SKM-1 (cell line): Measurements from ENCODE around the gene NDE1.
A peak's percentile ranks its signal among the peaks of the same experiment; 100 is the strongest.
"Not testable (repeated sequence)": the region's sequence is repeated elsewhere in the genome, so short reads cannot be mapped to it uniquely, and the experiment has no call there.

Experiments
- DNase-seq: peaks from one replicate; lab custom pipeline; 2025; ENCODE audit not compliant: unreplicated experiment; lab: John Stamatoyannopoulos, UW

NDE1 gene

DNA sequence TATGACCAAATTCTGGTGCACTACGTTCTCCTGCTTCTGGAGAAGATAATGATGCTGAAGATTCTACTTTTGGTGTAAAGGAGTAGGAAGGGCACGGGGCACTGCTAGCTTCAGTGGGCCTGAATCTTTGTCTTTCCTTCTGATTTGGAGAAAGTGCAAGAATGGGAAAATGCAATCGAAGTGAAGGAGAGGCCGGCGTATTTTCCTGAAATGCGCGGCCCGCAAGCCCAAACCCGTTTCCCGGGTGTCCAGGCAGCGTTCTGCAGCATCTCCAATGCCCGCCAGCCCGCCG is 372 bp upstream of the NDE1 start:
- DNase-seq: no peak

DNA sequence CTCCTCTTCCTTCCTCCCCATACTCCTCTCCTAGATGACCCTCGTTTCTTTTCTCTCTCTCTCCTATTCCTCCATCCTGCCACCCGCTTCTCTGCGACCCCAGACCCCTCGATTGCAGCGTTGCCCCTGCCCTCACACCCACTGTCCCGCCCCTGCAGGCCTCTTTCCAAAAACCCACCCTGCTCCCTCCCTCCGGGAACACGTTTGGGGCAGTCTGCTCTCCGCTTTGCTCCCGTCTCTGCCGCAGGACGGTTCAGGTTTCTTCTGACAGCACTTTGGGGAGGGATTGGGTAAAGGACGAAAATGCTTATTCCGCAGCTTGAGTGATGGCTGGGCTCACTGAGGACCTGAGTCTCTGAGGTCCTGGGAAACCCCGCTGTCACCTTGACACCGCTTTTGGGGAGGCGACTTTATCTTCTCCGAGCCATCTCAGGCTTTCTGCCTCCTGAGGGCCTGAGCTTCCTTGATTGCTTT is 690 bp downstream of the NDE1 start:
- DNase-seq: no peak

DNA sequence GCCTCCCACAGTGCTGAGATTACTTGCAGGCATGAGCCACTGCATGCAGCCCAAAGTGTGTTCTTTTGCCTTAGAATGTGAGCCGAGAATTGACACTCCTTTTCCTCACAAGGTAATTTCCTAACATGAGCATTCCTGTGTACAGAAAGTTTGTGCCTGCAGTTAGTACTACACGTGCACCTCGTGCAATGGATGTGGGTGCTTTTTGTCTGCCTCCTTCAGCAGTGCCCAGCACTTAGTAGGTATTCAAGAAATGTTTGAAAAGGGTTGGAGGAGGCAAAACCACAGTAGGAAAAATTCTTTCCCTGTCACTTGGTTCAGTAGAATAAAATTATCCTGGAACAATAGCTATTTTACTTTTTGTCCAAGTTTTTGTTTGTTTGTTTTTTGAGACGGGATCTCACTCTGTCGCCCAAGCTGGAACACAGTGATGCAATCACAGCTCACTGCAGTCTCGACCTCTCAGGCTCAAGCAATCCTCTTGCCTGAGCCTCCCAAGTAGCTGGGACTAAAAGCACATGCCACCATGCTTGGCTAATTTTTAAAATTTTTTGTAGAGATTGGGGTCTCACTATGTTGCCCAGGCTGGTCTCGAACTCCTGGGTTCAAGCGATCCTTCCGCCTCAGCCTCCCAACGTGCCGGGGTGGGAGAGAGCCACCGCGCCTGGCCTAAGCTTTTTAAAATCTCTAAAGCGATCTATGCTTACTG is 2.4 kb downstream of the NDE1 start:
- DNase-seq: no peak

DNA sequence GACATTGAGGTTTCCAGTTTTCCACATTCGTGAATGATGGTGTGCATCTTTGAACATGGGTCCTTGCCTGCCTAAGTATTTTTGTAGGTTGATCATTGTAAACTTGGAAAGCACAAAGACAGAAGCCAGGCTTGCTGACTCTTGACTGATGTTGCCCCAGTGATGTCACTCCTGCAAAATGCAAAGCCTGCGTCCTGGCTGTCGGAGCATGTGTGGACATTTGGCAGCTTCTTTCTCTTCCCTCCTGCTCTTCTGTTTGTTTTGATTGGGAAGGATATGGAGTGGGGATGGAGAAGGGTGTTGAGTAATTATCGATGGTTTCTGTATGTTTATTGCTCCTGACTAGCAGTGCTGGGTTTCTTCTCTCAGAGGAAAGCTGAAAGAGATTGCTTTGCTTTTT is 3.2 kb downstream of the NDE1 start:
- no peak for DNase-seq

DNA sequence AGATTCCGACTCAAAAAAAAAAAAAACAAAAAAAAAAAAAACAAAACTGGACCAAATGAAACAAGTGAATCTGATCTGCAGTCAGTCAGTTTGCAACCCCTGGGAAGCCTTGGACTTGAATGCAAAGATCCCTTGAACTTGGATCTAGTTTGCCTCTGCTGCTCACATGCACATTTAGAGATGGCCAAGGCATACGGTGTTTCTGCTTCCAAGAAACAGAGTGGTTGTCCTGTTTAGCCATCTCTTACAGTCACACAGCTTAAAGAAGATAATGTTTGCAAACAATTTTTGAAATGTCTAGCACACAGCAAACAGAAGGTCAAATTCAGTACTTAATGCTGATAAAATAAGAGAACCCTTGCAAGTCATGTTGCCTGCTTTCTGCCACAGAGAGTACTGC is 4.5 kb downstream of the NDE1 start:
- DNase-seq: no peak

DNA sequence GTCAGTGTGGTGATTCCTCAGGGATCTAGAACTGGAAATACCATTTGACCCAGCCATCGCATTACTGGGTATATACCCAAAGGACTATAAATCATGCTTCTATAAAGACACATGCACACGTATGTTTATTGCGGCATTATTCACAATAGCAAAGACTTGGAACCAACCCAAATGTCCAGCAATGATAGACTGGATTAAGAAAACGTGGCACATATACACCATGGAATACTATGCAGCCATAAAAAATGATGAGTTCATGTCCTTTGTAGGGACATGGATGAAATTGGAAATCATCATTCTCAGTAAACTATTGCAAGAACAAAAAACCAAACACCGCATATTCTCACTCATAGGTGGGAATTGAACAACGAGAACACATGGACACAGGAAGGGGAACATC is 5.5 kb downstream of the NDE1 start:
- DNase-seq: not testable (repeated sequence)

DNA sequence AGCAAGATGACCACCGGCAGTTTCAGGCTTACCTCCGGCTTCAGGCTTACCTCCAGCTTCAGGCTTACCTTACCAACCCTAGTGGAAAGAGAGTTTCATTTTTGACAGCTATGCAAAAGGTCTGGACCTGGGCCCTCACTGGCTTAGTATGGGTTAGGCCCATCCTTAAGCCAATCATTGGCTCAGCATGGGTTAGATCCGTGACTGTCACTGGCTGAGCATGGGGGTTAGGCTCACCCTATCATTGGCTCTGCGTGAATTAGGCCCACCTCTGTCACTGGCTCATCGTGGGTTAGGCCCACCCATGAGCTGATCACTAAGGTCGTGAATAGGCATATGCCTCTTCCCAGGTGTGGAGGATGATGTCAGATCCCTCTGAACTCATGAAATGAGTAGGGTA is 8.1 kb downstream of the NDE1 start:
- no peak for DNase-seq

DNA sequence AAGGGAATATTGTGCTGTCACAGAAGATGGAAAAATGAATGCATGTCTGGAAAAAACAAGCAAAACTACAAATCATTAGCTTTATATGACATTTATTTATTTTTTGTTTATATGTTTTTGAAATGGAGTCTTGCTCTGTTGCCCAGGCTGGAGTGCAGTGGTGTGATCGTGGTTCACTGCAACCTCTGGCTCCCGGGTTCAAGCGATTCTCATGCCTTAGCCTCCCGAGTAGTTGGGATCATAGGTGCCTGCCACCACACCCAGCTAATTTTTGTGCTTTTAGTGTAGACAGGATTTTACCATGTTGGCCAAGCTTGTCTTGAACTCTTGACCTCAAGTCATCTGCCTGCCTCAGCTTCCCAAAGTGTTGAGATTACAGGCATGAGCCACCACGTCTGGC is 8.5 kb downstream of the NDE1 start:
- DNase-seq: no peak

DNA sequence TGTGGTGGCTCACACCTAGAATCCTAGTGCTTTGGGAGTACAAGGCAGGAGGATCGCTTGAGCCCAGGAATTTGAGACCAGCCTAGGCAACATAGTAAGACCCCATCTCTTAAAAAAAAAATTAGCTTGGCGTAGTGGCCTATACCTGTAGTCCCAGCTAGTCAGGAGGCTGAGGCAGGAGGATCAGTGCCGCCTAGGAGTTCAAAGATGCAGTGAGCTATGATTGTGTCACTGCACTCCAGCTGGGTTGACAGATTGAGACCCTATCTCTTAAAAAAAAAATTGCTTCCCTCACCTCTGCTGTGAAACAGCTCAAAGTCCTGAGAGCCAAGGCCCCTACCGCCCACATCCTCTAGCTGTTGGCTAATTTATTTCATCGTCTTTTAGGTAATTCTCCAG is 10.2 kb downstream of the NDE1 start:
- DNase-seq: no peak

DNA sequence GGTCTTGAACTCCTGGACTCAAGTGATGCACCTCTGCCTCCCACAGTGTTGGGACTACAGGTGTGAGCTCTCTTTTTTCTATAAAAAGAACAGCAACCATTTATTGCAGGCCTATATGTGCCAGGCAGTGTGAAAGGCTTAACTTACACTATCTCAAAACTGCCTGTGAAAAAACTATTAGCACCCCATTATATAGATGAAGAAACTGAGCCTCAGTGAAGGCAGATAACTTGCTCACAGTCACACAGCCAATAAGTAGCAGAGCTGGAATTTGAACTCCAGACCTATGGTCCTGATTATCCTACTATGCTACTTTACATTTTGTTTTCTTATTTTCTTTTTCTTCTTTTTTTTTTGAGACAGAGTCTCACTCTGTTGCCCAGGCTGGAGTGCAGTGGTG is 15.1 kb downstream of the NDE1 start:
- DNase-seq: no peak

DNA sequence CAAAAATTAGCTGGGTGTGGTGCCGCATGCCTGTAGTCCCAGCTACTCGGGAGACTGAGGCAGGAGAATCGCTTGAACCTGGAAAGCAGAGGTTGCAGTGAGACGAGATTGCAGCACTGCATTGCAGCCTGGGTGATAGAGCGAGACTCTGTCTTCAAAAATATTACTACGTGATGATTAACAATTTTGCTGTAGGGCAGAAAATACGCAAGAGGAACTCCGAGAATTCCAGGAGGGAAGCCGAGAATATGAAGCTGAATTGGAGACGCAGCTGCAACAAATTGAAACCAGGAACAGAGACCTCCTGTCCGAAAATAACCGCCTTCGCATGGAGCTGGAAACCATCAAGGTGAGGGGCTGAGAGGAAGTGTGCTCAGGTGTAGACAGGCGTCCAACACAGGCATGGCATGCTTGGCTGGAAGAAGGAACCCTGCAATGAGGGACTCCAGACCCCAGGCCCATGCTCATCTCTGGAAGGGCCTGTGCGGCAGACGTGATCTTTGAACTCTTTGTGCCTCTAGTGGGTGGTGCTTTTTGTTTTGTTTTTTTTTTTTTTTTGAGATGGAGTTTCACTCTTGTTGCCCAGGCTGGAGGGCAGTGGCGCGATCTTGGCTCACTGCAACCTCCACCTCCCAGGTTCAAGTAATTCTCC is 17.2 kb downstream of the NDE1 start:
- DNase-seq: no peak

DNA sequence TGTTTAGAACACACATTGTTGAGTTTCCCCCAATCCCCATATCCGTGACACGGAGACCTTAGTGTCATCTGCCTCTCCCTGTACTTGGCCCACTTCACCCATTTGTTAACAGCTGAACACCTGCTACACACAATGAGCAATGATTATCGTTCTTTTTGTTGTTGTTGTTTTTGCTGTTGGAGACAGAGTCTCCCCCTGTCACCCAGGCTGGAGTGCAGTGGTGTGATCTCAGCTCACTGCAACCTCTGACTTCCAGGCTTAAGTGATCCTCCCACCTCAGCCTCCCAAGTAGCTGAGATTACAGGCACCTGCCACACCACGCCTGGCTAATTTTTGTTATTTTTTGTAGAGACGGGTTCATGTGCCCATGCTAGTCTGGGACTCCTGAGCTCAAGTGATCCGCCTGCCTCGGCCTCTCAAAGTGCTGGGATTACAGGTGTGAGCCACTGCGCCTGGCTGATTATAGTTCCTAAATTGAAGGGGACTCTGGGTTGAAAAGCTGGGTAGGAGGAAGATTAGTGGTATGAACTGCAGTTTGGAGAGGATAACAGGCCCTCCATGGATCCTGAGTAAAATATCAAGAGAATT is 21.6 kb downstream of the NDE1 start:
- no peak for DNase-seq

DNA sequence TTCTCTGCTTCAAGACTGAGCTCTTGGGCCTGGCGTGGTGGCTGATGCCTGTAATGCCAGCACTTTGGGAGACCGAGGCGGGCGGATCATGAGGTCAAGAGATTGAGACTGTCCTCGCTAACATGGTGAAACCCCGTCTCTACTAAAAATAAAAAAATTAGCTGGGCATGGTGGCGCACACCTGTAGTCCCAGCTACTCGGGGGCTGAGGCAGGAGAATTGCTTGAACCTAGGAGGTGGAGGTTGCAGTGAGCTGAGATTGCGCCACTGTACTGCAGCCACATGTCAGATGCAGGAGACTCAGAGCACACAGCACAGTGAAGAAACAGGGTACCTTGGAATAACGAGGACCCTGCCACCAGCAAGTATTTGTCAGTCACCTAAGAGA is 22.1 kb downstream of the NDE1 start:
- DNase-seq: not testable (repeated sequence)

DNA sequence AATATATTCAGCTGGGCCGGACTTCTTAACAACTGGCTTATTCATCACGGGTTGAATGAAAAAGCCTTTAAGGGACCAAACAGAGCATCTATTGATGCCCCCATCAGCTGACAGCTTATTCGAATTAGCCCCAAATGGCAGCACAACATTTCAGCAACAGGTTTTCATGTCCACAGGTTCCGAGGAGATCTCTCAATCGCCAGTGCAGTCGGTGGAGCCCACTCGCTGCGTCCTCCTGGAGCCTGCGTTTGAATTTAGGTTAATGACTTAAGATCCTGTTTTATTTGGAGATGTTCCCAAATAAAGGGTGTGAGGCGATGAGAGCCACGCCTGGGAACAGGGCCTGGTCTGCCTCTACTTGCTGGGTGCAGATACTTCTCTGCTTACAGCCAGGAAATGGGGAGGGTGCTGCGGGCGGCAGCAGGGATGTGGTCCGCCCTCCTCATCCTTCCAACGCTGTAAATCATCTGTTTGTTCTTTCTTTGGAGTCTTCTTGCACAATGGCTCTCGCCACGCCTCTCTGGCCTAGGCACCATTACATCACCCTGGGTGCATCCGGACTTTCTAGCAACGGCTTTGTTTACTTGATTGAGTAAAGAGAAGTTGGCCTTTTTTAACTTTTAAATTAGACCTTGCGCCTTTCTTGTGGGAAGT is 22.6 kb downstream of the NDE1 start:
- peak; percentile 91 for DNase-seq

DNA sequence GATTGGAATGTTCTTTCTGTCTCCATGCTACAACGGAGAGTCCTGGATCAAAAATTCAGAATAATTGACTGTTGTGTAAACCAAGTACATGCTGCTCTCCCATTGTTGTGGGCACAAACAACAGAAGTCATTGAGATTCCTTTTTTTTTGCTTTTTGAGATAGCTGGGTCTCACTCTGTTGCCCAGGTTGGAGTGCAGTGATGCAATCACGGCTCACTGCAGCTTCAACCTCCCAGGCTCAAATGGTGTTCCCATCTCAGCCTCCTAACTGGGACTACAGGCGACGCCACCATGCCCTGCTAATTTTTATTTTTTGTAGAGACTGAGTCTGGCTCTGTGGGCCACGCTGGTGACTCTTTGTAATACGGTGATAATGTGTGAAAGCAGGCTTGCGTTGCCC is 24.5 kb downstream of the NDE1 start:
- DNase-seq: no peak

DNA sequence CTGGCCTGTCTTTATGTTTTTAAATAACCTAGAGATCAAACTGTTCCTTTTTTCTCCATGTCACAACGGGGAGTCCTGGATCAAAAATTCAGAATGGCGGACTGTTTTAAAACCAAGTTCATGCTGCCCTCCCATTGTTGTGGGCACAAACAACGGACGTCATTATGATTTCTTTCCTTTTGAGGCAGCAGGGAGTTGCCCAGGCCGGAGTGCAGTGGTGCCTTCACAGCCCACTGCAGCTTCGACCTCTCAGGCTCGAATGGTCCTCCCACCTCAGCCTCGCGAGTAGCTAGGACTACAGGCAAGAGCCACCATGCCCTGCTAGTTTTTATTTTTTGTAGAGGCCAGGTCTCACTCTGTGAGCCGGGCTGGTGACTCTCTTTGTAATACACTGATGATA is 26.5 kb downstream of the NDE1 start:
- DNase-seq: no peak

DNA sequence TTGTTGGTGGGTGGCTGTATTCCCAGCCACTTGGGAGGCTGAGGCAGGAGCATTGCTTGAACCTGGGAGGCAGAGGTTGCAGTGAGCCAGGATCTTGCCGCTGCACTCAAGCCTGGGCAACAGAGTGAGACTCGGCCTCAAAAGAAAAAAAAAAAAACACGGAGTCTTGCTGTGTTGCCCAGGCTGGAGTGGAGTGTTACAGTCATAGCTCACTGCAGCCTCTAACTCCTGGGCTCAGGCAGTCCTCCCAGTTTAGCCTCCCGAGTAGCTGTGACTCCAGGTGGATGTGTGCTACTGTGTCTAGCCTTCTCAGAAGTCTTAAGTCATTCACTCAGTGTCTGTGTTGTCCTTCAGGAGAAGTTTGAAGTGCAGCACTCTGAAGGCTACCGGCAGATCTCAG is 27.4 kb downstream of the NDE1 start:
- DNase-seq: no peak

DNA sequence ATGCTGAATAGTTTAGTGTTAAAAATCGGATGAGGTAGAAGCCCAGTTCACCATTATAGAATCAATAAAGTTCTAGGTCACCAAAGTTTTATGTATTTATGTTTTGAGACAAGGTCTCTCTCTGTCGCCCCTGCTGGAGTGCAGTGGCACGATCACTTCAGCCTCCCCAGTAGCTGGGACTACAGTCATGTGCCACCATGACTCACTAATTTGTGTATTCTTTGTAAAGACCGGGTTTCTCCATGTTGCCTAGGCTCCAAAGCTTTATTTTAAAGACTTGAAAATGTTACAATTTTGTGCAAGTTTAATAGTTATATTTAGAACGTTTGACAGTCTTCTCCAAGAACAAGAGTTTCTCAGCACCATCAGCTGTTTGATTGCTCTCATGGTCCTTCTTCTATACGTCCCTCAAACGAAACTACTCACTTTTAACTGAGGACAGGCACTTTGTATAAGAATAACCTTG is 32.1 kb downstream of the NDE1 start:
- DNase-seq: peak; percentile 3

DNA sequence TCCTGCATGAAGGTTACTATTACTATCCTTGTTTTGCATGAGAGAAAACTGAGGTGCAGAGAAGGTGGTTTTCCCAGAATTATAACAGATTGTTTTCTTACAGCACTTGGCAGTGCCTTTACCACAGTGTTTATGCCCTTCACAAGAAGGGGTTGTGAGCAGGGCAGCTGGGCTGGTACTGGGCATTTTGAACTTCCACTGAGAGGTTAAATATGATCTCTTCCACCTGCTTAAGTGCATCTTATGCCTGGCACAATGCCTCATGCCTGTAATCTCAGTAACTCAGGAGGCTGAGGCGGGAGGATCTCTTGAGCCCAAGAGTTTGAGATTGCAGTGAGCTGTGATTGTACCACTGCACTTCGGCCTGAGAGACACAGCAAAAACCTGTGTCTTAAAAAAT is 36.2 kb downstream of the NDE1 start:
- no peak for DNase-seq

DNA sequence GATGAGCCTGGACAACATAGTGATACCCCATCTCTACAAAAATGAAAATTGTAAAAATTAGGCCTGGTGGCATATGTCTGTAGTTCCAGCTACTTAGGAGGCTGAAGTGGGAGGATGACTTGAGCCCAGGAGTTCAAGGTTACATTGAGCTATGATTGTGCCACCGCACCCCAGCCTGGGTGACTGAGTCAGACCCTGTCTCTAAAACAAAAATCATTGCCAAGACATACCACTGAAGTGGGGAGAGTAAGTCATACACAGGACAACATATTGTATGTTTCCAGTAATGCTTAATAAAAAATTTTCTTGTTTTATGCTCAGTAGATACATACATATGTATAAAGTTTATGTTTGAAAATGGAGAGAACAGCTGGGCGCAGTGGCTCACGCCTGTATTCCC is 39.2 kb downstream of the NDE1 start:
- DNase-seq: no peak

DNA sequence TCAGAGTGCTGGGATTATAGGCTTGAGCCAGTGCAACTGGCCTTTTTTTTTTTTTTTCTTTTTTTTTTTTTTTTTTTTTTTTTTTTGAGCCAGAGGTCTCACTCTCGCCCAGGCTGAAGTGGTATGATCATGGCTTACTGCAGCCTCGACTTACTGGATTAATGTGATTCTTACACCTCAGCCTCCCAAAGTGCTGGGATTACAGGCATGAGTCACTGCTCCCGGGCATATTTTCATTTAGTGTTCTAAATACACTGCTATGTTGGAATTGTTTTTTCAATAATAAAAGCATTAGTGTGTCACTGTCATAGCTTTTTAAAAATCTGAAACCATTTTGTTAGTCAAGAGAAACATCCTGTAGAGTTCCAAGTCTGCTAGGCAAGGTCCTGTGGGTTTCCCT is 40.3 kb downstream of the NDE1 start:
- no peak for DNase-seq

DNA sequence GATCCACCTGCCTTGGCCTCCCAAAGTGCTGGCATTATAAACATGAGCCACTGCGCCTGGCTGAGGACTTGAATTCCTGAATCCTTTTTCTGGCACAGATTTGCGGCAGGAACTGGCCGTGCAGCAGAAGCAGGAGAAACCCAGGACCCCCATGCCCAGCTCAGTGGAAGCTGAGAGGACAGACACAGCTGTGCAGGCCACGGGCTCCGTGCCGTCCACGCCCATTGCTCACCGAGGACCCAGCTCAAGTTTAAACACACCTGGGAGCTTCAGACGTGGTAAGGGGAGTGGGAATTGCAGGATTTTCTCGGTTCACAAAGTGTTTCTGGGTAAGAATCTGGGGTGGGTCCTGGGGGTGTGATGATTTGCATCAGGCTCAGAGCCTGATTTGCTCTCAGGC is 41.0 kb downstream of the NDE1 start:
- no peak for DNase-seq
